H1 (cell line): ENCODE data around the gene PTX4. TPM values are rescaled to one million over a fixed set of nuclear protein-coding genes. Genes with fewer than 3 reads are reported as not detected.

Experiments
- CTCF ChIA-PET: fragments of 300-600 bp; sonication (Branson Sonifier 250); formaldehyde crosslinking; loops from one replicate; lab custom pipeline; 2021; ENCODE audit not compliant: partially characterized antibody; lab: Charles Lee
- POLR2A ChIA-PET: fragments of 300-600 bp; sonication (Branson Sonifier 250); formaldehyde crosslinking; loops from one replicate; lab custom pipeline; 2021; ENCODE audit warnings: inconsistent platforms; ENCODE audit not compliant: partially characterized antibody; lab: Charles Lee
- DNase-seq, 2 experiments: peaks; one replicate each; pipeline versions ENCODE4 v3.0.0 to v3.0.0-alpha.2; 2010 to 2022; ENCODE audit warnings: low spot score in 2 of 2, low read depth in 1 of 2, mixed read lengths in 1 of 2
- FAIRE-seq: peaks from 2 replicates; lab custom pipeline; 2011; peaks lifted over from hg19 to GRCh38; lab: Jason Lieb, UNC
- H2AFZ ChIP-seq: 2 replicates; pipeline ENCODE4 v1.8.1; 2012; ENCODE audit warnings: low read length, inconsistent platforms
- H2AK5ac ChIP-seq: 2 replicates; pipeline ENCODE4 v1.6.1; 2013; ENCODE audit warnings: low read depth, low read length
- H2BK120ac ChIP-seq: replicated peaks from 2 replicates; pipeline ENCODE3; 2013; ENCODE audit warnings: low read depth, low read length, inconsistent platforms
- H2BK12ac ChIP-seq: 2 replicates; pipeline ENCODE4 v1.6.1; 2013; ENCODE audit warnings: low read depth, low read length
- H2BK15ac ChIP-seq: 2 replicates; pipeline ENCODE4 v1.6.1; 2013; ENCODE audit warnings: low read length
- H2BK20ac ChIP-seq: 2 replicates; pipeline ENCODE4 v1.6.1; 2013; ENCODE audit warnings: low read length
- H2BK5ac ChIP-seq: 2 replicates; pipeline ENCODE4 v1.6.1; 2013; ENCODE audit warnings: low read depth, low read length
- H3K14ac ChIP-seq: 2 replicates; pipeline ENCODE4 v1.6.1; 2013; ENCODE audit warnings: inconsistent platforms; ENCODE audit not compliant: insufficient read length
- H3K18ac ChIP-seq: 2 replicates; pipeline ENCODE4 v1.6.1; 2013; ENCODE audit warnings: low read length; ENCODE audit errors: extremely low read depth
- H3K23ac ChIP-seq: 2 replicates; pipeline ENCODE4 v1.6.1; 2013; ENCODE audit warnings: inconsistent platforms; ENCODE audit not compliant: insufficient read length
- H3K23me2 ChIP-seq: 2 replicates; pipeline ENCODE4 v1.6.1; 2013; ENCODE audit warnings: low read depth, low read length
- H3K27ac ChIP-seq: 2 replicates; pipeline ENCODE4 v1.6.1; 2011; ENCODE audit warnings: low read depth, low read length, inconsistent platforms
- H3K27me3 ChIP-seq, 4 experiments: replicated peaks in 1 of 4; 1 replicate in 1 of 4; 2 replicates in 3 of 4; pipeline versions ENCODE4 v1.6.1 to v1.8.1; 2011 to 2013; ENCODE audit warnings: low read length in 3 of 4, mild to moderate bottlenecking in 3 of 4, inconsistent platforms in 2 of 4, mixed read lengths in 2 of 4, moderate library complexity in 1 of 4; ENCODE audit not compliant: control insufficient read depth in 3 of 4, insufficient read depth in 3 of 4; ENCODE audit errors: extremely low read depth in 1 of 4
- H3K36me3 ChIP-seq, 4 experiments: 2 replicates each; pipeline versions ENCODE4 v1.6.1 to v1.8.1; 2011 to 2013; ENCODE audit warnings: mild to moderate bottlenecking in 4 of 4, low read length in 3 of 4, moderate library complexity in 2 of 4, control low read depth in 1 of 4, inconsistent platforms in 1 of 4; ENCODE audit not compliant: insufficient read depth in 4 of 4, control insufficient read depth in 2 of 4
- H3K4ac ChIP-seq: replicated peaks from 2 replicates; pipeline ENCODE3; 2013; ENCODE audit warnings: low read length, low read depth, mixed read lengths, inconsistent platforms; ENCODE audit not compliant: insufficient read length
- H3K4me1 ChIP-seq, 4 experiments: replicated peaks in 1 of 4; 1 replicate in 1 of 4; 2 replicates in 3 of 4; pipeline versions ENCODE4 v1.6.1 to v1.8.1; 2011 to 2013; ENCODE audit warnings: low read length in 3 of 4, inconsistent platforms in 2 of 4, mixed read lengths in 1 of 4; ENCODE audit not compliant: insufficient read depth in 4 of 4, control insufficient read depth in 3 of 4
- H3K4me2 ChIP-seq, 2 experiments: 2 replicates each; pipeline versions ENCODE4 v1.6.1 to v1.8.1; 2011 to 2013; ENCODE audit warnings: low read depth in 2 of 2, low read length in 2 of 2, control low read depth in 1 of 2, inconsistent platforms in 1 of 2, mild to moderate bottlenecking in 1 of 2; ENCODE audit not compliant: insufficient read depth in 1 of 2
- H3K4me3 ChIP-seq, 4 experiments: fragments of 200-600, 300-600 bp in 1 of 4; sonication (generic), shearing (Covaris generic), sonication (Bioruptor Twin) in 1 of 4; 2 replicates each; pipeline versions ENCODE4 v1.5.1 to v1.8.1; 2011 to 2016; ENCODE audit warnings: low read length in 4 of 4, low read depth in 3 of 4, control low read depth in 2 of 4, inconsistent platforms in 2 of 4, mild to moderate bottlenecking in 2 of 4, mixed read lengths in 1 of 4, moderate library complexity in 1 of 4; ENCODE audit not compliant: insufficient read depth in 2 of 4; ENCODE audit errors: extremely low read depth in 1 of 4
- H3K56ac ChIP-seq: replicated peaks from 2 replicates; pipeline ENCODE3; 2013; ENCODE audit warnings: low read depth, mild to moderate bottlenecking, mixed read lengths, low read length, inconsistent platforms; ENCODE audit not compliant: insufficient read length
- H3K79me1 ChIP-seq: 2 replicates; pipeline ENCODE4 v1.6.1; 2013; ENCODE audit warnings: low read depth, low read length, control low read depth
- H3K79me2 ChIP-seq, 2 experiments: 2 replicates each; pipeline versions ENCODE4 v1.6.1 to v1.8.1; 2012 to 2013; ENCODE audit warnings: low read length in 2 of 2, mild to moderate bottlenecking in 2 of 2, inconsistent platforms in 1 of 2; ENCODE audit not compliant: insufficient read depth in 2 of 2, control insufficient read depth in 1 of 2
- H3K9ac ChIP-seq, 4 experiments: replicated peaks in 1 of 4; 1 replicate in 1 of 4; 2 replicates in 3 of 4; pipeline versions ENCODE4 v1.6.1 to v1.8.1; 2011 to 2013; ENCODE audit warnings: low read depth in 3 of 4, low read length in 3 of 4, control low read depth in 2 of 4, mild to moderate bottlenecking in 2 of 4, moderate library complexity in 2 of 4, inconsistent platforms in 1 of 4; ENCODE audit errors: extremely low read depth in 1 of 4
- H3K9me3 ChIP-seq, 2 experiments: 2 replicates each; pipeline versions ENCODE4 v1.6.1 to v1.8.1; 2012 to 2013; ENCODE audit warnings: mild to moderate bottlenecking in 2 of 2, moderate library complexity in 2 of 2, control low read depth in 1 of 2, inconsistent platforms in 1 of 2, low read depth in 1 of 2, low read length in 1 of 2, mixed read lengths in 1 of 2; ENCODE audit not compliant: insufficient read depth in 2 of 2
- H4K20me1 ChIP-seq, 2 experiments: replicated peaks in 1 of 2; 2 replicates each; pipeline versions ENCODE3 to v1.8.1; 2011 to 2013; ENCODE audit warnings: inconsistent platforms in 2 of 2, low read length in 2 of 2, mild to moderate bottlenecking in 1 of 2; ENCODE audit not compliant: insufficient read depth in 2 of 2, control insufficient read depth in 1 of 2
- H4K5ac ChIP-seq: 2 replicates; pipeline ENCODE4 v1.6.1; 2013; ENCODE audit warnings: low read length, low read depth, mixed read lengths, inconsistent platforms; ENCODE audit not compliant: insufficient read length
- H4K8ac ChIP-seq: 2 replicates; pipeline ENCODE4 v1.8.0; 2013; ENCODE audit warnings: mild to moderate bottlenecking, moderate library complexity, low read length, inconsistent platforms; ENCODE audit not compliant: insufficient read depth; ENCODE audit errors: extremely low read depth
- H4K91ac ChIP-seq: replicated peaks from 2 replicates; pipeline ENCODE3; 2013; ENCODE audit warnings: low read length, mixed read lengths, inconsistent platforms; ENCODE audit not compliant: insufficient read length
- BRCA1 ChIP-seq: IDR thresholded peaks from 2 replicates; pipeline ENCODE4 v1.6.1; 2012; ENCODE audit warnings: low read depth, low read length, improper control_type of control experiment
- EZH2 ChIP-seq: fragments of 200-600 bp; sonication (generic); IDR thresholded peaks from 2 replicates; pipeline ENCODE4 v1.7.1; 2012; ENCODE audit warnings: low read depth, mild to moderate bottlenecking, moderate library complexity, low read length, inconsistent platforms; ENCODE audit not compliant: severe bottlenecking
- HDAC6 ChIP-seq: IDR thresholded peaks from one replicate; pipeline ENCODE4 v1.7.1; 2012; ENCODE audit warnings: low read depth, mild to moderate bottlenecking, inconsistent platforms, low read length, moderate library complexity
- JUND ChIP-seq: IDR thresholded peaks from 2 replicates; pipeline ENCODE4 v1.6.1; 2011; ENCODE audit warnings: mild to moderate bottlenecking, improper control_type of control experiment, low read length
- POLR2A ChIP-seq, 2 experiments: IDR thresholded peaks; 1 replicate in 1 of 2; 2 replicates in 1 of 2; pipeline ENCODE4 v1.6.1; 2011; ENCODE audit warnings: low read depth in 2 of 2, low read length in 2 of 2, mild to moderate bottlenecking in 2 of 2; ENCODE audit errors: control extremely low read depth in 1 of 2
- SAP30 ChIP-seq: fragments of 300-600 bp; sonication (generic); IDR thresholded peaks from 2 replicates; pipeline ENCODE4 v1.7.1; 2012; ENCODE audit warnings: low read length, moderate library complexity, mild to moderate bottlenecking, inconsistent platforms; ENCODE audit not compliant: insufficient read depth, insufficient replicate concordance
- SP1 ChIP-seq: IDR thresholded peaks from 2 replicates; pipeline ENCODE4 v1.6.1; 2011; ENCODE audit warnings: low read depth, low read length
- SP4 ChIP-seq: IDR thresholded peaks from 2 replicates; pipeline ENCODE4 v1.6.1; 2012; ENCODE audit warnings: low read length, inconsistent platforms
- TAF1 ChIP-seq: IDR thresholded peaks from 2 replicates; pipeline ENCODE4 v1.6.1; 2011; ENCODE audit warnings: mild to moderate bottlenecking, low read depth, low read length
- YY1 ChIP-seq: IDR thresholded peaks from 2 replicates; pipeline ENCODE4 v1.6.1; 2011; ENCODE audit warnings: low read depth, mild to moderate bottlenecking, low read length
- WGBS, 2 experiments: shearing (Covaris generic) in 1 of 2; methylation state at CpG; one replicate each; pipeline versions ENCODE4 v1.1.6 to v1.1.7; 2013 to 2015; ENCODE audit warnings: low lambda C conversion rate in 2 of 2, mixed read lengths in 2 of 2, inconsistent platforms in 1 of 2, low coverage in 1 of 2, missing lambda C conversion rate in 1 of 2; ENCODE audit not compliant: insufficient replicate concordance in 2 of 2, insufficient coverage in 1 of 2, insufficient read length in 1 of 2; ENCODE audit errors: extremely low coverage in 1 of 2, missing lambda C conversion rate in 1 of 2; 5-methylcytosine and 5-hydroxymethylcytosine counted together
- polyA plus RNA-seq, 7 experiments: library from polyadenylated mRNA; depleted of rRNA in 3 of 7; stranded (reverse) in 5 of 7; unstranded in 2 of 7; fragments of >200 nt in 5 of 7; fragments of 200-250 nt in 2 of 7; gene quantifications; 1 replicate in 5 of 7; 2 replicates in 1 of 7; 4 replicates in 1 of 7; pipeline versions ENCODE4 v1.2.1 to v1.2.3, GENCODE V29; 2011 to 2013; ENCODE audit warnings: missing spikeins in 2 of 7, mixed read lengths in 2 of 7
- total RNA-seq: library from RNA; stranded (reverse); fragmentation: NEBNext Ultra II Directional; extraction: Animal tissue kit (Norgen Biotek cat#: 25700); gene quantifications from 2 replicates; pipeline ENCODE4 v1.2.1, GENCODE V29; 2021

Gene PTX4
- total and polyA plus RNA-seq, 2 of the 8 experiments (the other 6 are each of a cell fraction or from before 2014, with no cell fraction given), result not detected

DNA sequence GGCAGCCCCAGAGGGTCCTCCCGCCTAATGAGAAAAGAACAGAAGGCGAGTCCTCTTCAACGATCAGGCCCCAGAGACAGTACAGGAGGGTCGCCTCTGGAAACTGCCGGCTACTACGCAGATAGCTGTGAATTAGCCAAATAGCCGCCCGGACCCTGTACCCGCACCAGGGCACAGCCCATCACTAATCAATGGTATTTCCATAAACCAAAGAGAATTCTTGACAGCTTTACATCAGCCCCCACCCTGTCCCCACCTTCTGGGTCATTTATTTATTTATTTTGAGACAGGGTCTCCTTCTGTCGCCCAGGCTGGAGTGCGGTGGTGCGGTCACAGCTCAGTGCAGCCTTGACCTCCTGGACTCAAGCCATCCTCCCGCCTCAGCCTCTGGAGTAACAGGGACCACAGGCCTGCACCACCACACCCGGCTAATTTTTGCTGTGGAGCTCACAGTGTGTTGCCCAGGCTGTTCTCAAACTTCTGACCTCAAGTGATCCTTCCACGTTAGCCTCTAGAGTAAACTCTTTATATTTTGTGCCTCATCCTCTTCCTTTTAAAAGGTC, 13.1 kb downstream of the PTX4 start:
- FAIRE-seq, result no peak
- 77% methylated on average over 15 of the region's 15 CpGs; no CpG with 5 or more reads in 1 of the 2 experiments for WGBS, 2 experiments
- no peak overlapping the region for H3K27ac ChIP-seq

More for the DNA sequence above, 13.1 kb downstream of the PTX4 start:
- TF ChIP-seq JUND (no peak), TAF1 (no peak), HDAC6 (no peak), BRCA1 (no peak), SP1 (no peak), EZH2 (no peak), POLR2A (IDR thresholded peaks at IDR 0.05; ENCODE audit: control extremely low read depth in 1 of 2, low read depth in 2 of 2, low read length in 2 of 2) (no peak), SAP30 (no peak), YY1 (no peak), SP4 (no peak)
- TF ChIP-seq, all 59 proteins: peak for 0
- DNase-seq, result no peak
- Histone ChIP-seq H3K4me1 (peaks cover 0 to 7% (median under 1%) of the 10 kb centered on the region in 4 experiments; a peak in 3 of 7 replicates), H3K27me3 (peaks cover 0 to 5% (median 0%) of the 10 kb centered on the region in 4 experiments; a peak in 2 of 7 replicates), H3K9me3 (peaks cover 5 to 8% of the 10 kb centered on the region in 2 experiments; a peak in 2 of 4 replicates), H3K14ac (no peak overlapping the region), H4K8ac (peak overlapping the region; percentile 94), H2BK20ac (no peak overlapping the region), H2BK15ac (no peak overlapping the region), H4K5ac (no peak overlapping the region), H3K23ac (no peak overlapping the region), H3K23me2 (peaks cover 8% of the 10 kb centered on the region), H2AK5ac (no peak overlapping the region), H3K36me3 (no peaks in the 10 kb centered on the region), H3K56ac (no peak overlapping the region), H3K4ac (no peak overlapping the region), H2BK12ac (no peak overlapping the region), H3K79me1 (peaks cover 15% of the 10 kb centered on the region), H3K18ac (no peak overlapping the region), H4K20me1 (peaks cover 4 to 5% of the 10 kb centered on the region in 2 experiments), H3K4me3 (peak overlapping the region; percentile 48 to 72 (median 60)), H3K4me2 (peak overlapping the region; percentile 90 to 97), H4K91ac (no peak overlapping the region), H2BK5ac (no peak overlapping the region), H2BK120ac (no peak overlapping the region), H3K9ac (peak overlapping the region in 1 of 4 experiments; percentile 81; a peak in 3 of 7 replicates), H3K79me2 (peaks cover 4 to 34% of the 10 kb centered on the region in 2 experiments), H2AFZ (no peak overlapping the region)
- CTCF ChIA-PET, result interaction anchor here (0.7 kb wide), 1 partner anchor 93 kb away, joined by 4 read pairs; no protein-coding TSS in a partner anchor
- POLR2A ChIA-PET, result interaction anchor here (0.8 to 3.0 kb wide), 4 partner anchors 8 to 49 kb away, joined by 3 to 8 read pairs (median 4); no protein-coding TSS in a partner anchor
